ENCODE data around the gene PTHLH. TPM values are rescaled to one million over a fixed set of nuclear protein-coding genes. Genes with fewer than 3 reads are reported as not detected.

Gene PTHLH
- total RNA-seq, 1 experiment from 2014 or later: not detected

- CTCF ChIA-PET: interaction anchor here (0.7 to 0.9 kb wide), 2 partner anchors 141 to 152 kb away, joined by 3 read pairs; no protein-coding TSS in a partner anchor
- H3K27me3 Mint-ChIP-seq (ENCODE audit: low read depth): peaks cover 95% of the 10 kb centered on the region
- H3K4me3 Mint-ChIP-seq: peak overlapping the region; percentile 72
- no peaks in the 10 kb centered on the region for H3K36me3 Mint-ChIP-seq
- no peaks in the 10 kb centered on the region for H3K9me3 Mint-ChIP-seq
- no peak for TF ChIP-seq MYBL2 (CRISPR knock-in tag; IDR thresholded peaks at IDR 0.05)
- 0 out of 2 replicates have a peak, but pooled peaks have one; percentile 33 for TF ChIP-seq ZNF416 (CRISPR knock-in tag; IDR thresholded peaks at IDR 0.05)
- peak; percentile 10; the same call in 1 of the 2 replicates for TF ChIP-seq MAX (CRISPR knock-in tag; IDR thresholded peaks at IDR 0.05)
- no peak for TF ChIP-seq E2F4 (CRISPR knock-in tag; IDR thresholded peaks at IDR 0.05; ENCODE audit: borderline replicate concordance, low read depth)
- TF ChIP-seq FOXP1 (CRISPR knock-in tag; IDR thresholded peaks at IDR 0.05; ENCODE audit: borderline replicate concordance): 0 out of 2 replicates have a peak, but pooled peaks have one; percentile 3
- TF ChIP-seq JUN (CRISPR knock-in tag; IDR thresholded peaks at IDR 0.05): no peak
- 0 out of 2 replicates have a peak, but pooled peaks have one; percentile 20 for TF ChIP-seq GABPB1 (CRISPR knock-in tag; IDR thresholded peaks at IDR 0.05)
- H3K4me1 Mint-ChIP-seq: peaks cover 49% of the 10 kb centered on the region
- no peak overlapping the region for H3K27ac Mint-ChIP-seq
- POLR2A ChIA-PET: no interaction called here
- peak; percentile 81 for DNase-seq (ENCODE audit: low spot score)
- peak; percentile 48 for ATAC-seq
These were observed 2.7 kb downstream of the PTHLH start for GRCh38 chr12:27969624-27970400.

- POLR2A ChIA-PET: no interaction called here
- CTCF ChIA-PET: interaction anchor here (0.9 kb wide), 1 partner anchor 141 kb away, joined by 3 read pairs; no protein-coding TSS in a partner anchor
These were observed 3.4 kb downstream of the PTHLH start for GRCh38 chr12:27968972-27969623.

GRCh38 chr12:27967551-27968054, 4.9 kb downstream of the PTHLH start:
- peaks cover 84% of the 10 kb centered on the region for H3K27me3 Mint-ChIP-seq (ENCODE audit: low read depth)
- peaks cover 31% of the 10 kb centered on the region for H3K4me1 Mint-ChIP-seq
- DNase-seq (ENCODE audit: low spot score): no peak
- ChIA-PET CTCF (no interaction called here), POLR2A (no interaction called here)
- H3K27ac Mint-ChIP-seq: no peak overlapping the region
- no peak overlapping the region for H3K4me3 Mint-ChIP-seq
- no peak for ATAC-seq
- no peaks in the 10 kb centered on the region for H3K9me3 Mint-ChIP-seq
- TF ChIP-seq NFYB (CRISPR knock-in tag; conservative IDR thresholded peaks at IDR 0.05; ENCODE audit: low read depth) (no peak), FOXJ3 (CRISPR knock-in tag; IDR thresholded peaks at IDR 0.05; ENCODE audit: borderline replicate concordance) (no peak), ZNF416 (CRISPR knock-in tag; IDR thresholded peaks at IDR 0.05) (no peak)
- no peaks in the 10 kb centered on the region for H3K36me3 Mint-ChIP-seq

More at GRCh38 chr12:27968972-27969623, 3.4 kb downstream of the PTHLH start:
- Mint-ChIP-seq H3K27ac (no peak overlapping the region), H3K36me3 (no peaks in the 10 kb centered on the region), H3K9me3 (no peaks in the 10 kb centered on the region), H3K4me3 (peak overlapping the region; percentile 72), H3K27me3 (ENCODE audit: low read depth) (peaks cover 90% of the 10 kb centered on the region), H3K4me1 (peaks cover 45% of the 10 kb centered on the region)
- ATAC-seq (peak; percentile 12), DNase-seq (ENCODE audit: low spot score) (peak; percentile 52)
- TF ChIP-seq ZNF423 (CRISPR knock-in tag; IDR thresholded peaks at IDR 0.05) (peak; percentile 80), TCF7 (CRISPR knock-in tag; IDR thresholded peaks at IDR 0.05; ENCODE audit: low read depth) (no peak)

GRCh38 chr12:27966870-27967269, 5.7 kb downstream of the PTHLH start:
- ATAC-seq (no peak), DNase-seq (ENCODE audit: low spot score) (no peak)
- ChIA-PET POLR2A (no interaction called here), CTCF (no interaction called here)
- Mint-ChIP-seq H3K9me3 (no peaks in the 10 kb centered on the region), H3K4me1 (peaks cover 26% of the 10 kb centered on the region), H3K4me3 (no peak overlapping the region), H3K27me3 (ENCODE audit: low read depth) (peaks cover 76% of the 10 kb centered on the region), H3K27ac (no peak overlapping the region), H3K36me3 (no peaks in the 10 kb centered on the region)
- TF ChIP-seq CREB1 (CRISPR knock-in tag; IDR thresholded peaks at IDR 0.05): no peak
- no peak for TF ChIP-seq ETV6 (CRISPR knock-in tag; IDR thresholded peaks at IDR 0.05)
- TF ChIP-seq SMAD4 (CRISPR knock-in tag; IDR thresholded peaks at IDR 0.05): no peak
- TF ChIP-seq IRF1 (CRISPR knock-in tag; IDR thresholded peaks at IDR 0.05): no peak
- TF ChIP-seq ATF6 (CRISPR knock-in tag; IDR thresholded peaks at IDR 0.05): no peak
- TF ChIP-seq SMAD3 (CRISPR knock-in tag; IDR thresholded peaks at IDR 0.05; ENCODE audit: borderline replicate concordance): no peak
- TF ChIP-seq TEAD1 (CRISPR knock-in tag; IDR thresholded peaks at IDR 0.05): no peak
- no peak for TF ChIP-seq FOXP1 (CRISPR knock-in tag; IDR thresholded peaks at IDR 0.05; ENCODE audit: borderline replicate concordance)
- TF ChIP-seq RORB (CRISPR knock-in tag; IDR thresholded peaks at IDR 0.05): no peak
- no peak for TF ChIP-seq NR3C1 (CRISPR knock-in tag; conservative IDR thresholded peaks at IDR 0.05; ENCODE audit: low read depth)
- no peak for TF ChIP-seq E2F4 (CRISPR knock-in tag; IDR thresholded peaks at IDR 0.05; ENCODE audit: borderline replicate concordance, low read depth)
- no peak for TF ChIP-seq NFYB (CRISPR knock-in tag; conservative IDR thresholded peaks at IDR 0.05; ENCODE audit: low read depth)
- TF ChIP-seq ZNF219 (CRISPR knock-in tag; IDR thresholded peaks at IDR 0.05; ENCODE audit: borderline replicate concordance): no peak
- no peak for TF ChIP-seq ELF4 (CRISPR knock-in tag; IDR thresholded peaks at IDR 0.05; ENCODE audit: low read depth)
